GM21515 (cell line): ENCODE results near the gene CHST9.
"Not testable (repeated sequence)": the region's sequence is repeated elsewhere in the genome, so short reads cannot be mapped to it uniquely, and the experiment has no call there.

Experiments
- ATAC-seq: cut with Tn5 transposase; IDR thresholded peaks from one replicate; pipeline ENCODE4 v1.9.1; 2021; ENCODE audit not compliant: unreplicated experiment

Gene CHST9

GRCh38 chr18:27009293-27009692 lies 175.8 kb downstream of the CHST9 start:
- no peak for ATAC-seq

GRCh38 chr18:27008575-27008974 lies 176.5 kb downstream of the CHST9 start:
- no peak for ATAC-seq

GRCh38 chr18:27007880-27008279 lies 177.2 kb downstream of the CHST9 start:
- no peak for ATAC-seq

GRCh38 chr18:27005589-27005988 lies 179.5 kb downstream of the CHST9 start:
- no peak for ATAC-seq

GRCh38 chr18:27004056-27004829 lies 180.9 kb downstream of the CHST9 start:
- no peak for ATAC-seq

- no peak for ATAC-seq
Observed at GRCh38 chr18:26999797-27000196, 185.3 kb downstream of the CHST9 start.

GRCh38 chr18:26993568-26993967 lies 191.5 kb downstream of the CHST9 start:
- peak; percentile 68 for ATAC-seq

GRCh38 chr18:26992926-26993325 lies 192.2 kb downstream of the CHST9 start:
- no peak for ATAC-seq

- ATAC-seq, result no peak
Observed at GRCh38 chr18:26989842-26990241, 195.3 kb downstream of the CHST9 start.

GRCh38 chr18:26981360-26982082 lies 203.6 kb downstream of the CHST9 start:
- ATAC-seq, result no peak

GRCh38 chr18:26978812-26979341 lies 206.2 kb downstream of the CHST9 start:
- peak; percentile 99 for ATAC-seq

GRCh38 chr18:26977781-26978180 lies 207.3 kb downstream of the CHST9 start:
- ATAC-seq, result no peak

- ATAC-seq, result no peak
Observed at GRCh38 chr18:26976206-26976605, 208.9 kb downstream of the CHST9 start.

GRCh38 chr18:26972549-26972948 lies 212.6 kb downstream of the CHST9 start:
- ATAC-seq, result not testable (repeated sequence)

GRCh38 chr18:26971409-26971808 lies 213.7 kb downstream of the CHST9 start:
- ATAC-seq, result no peak

GRCh38 chr18:26970637-26971036 lies 214.5 kb downstream of the CHST9 start:
- no peak for ATAC-seq

- no peak for ATAC-seq
Observed at GRCh38 chr18:26965206-26965605, 219.9 kb downstream of the CHST9 start.

GRCh38 chr18:26963292-26963691 lies 221.8 kb downstream of the CHST9 start:
- no peak for ATAC-seq

- ATAC-seq, result no peak
Observed at GRCh38 chr18:26961839-26962238, 223.3 kb downstream of the CHST9 start.

GRCh38 chr18:26960911-26961310 lies 224.2 kb downstream of the CHST9 start:
- ATAC-seq, result no peak

- no peak for ATAC-seq
Observed at GRCh38 chr18:26956863-26957262, 228.2 kb downstream of the CHST9 start.

- ATAC-seq, result no peak
Observed at GRCh38 chr18:26948703-26949102, 236.4 kb downstream of the CHST9 start.
